HTR-8/SVneo (cell line): ENCODE data around the gene RNF5.
"Not testable (repeated sequence)": the region's sequence is repeated elsewhere in the genome, so short reads cannot be mapped to it uniquely, and the experiment has no call there.

Source experiments
- DNase-seq: peaks from one replicate; pipeline ENCODE4 v3.0.0; 2011; ENCODE audit warnings: low spot score, mixed read lengths; ENCODE audit not compliant: insufficient read length
- FAIRE-seq: peaks from 2 replicates; lab custom pipeline; 2011; peaks lifted over from hg19 to GRCh38; lab: Jason Lieb, UNC

RNF5 gene

GRCh38 chr6:32174416-32174815, 3.8 kb upstream of the RNF5 start:
- no peak for FAIRE-seq
- no peak for DNase-seq

- DNase-seq (no peak), FAIRE-seq (no peak)
Observed at GRCh38 chr6:32175322-32175710, 2.9 kb upstream of the RNF5 start.

GRCh38 chr6:32175711-32176475, 2.3 kb upstream of the RNF5 start, which contains the start of gene AGPAT1:
Gene AGPAT1, minus strand, starts transcription at chr6:32176084. Its CDS starts 4,588 bp downstream, at chr6:32171496.
- peak; percentile 97 for DNase-seq
- no peak for FAIRE-seq

GRCh38 chr6:32176476-32177182, 1.6 kb upstream of the RNF5 start:
- DNase-seq: no peak
- FAIRE-seq: no peak

GRCh38 chr6:32177183-32177787, 920 bp upstream of the RNF5 start:
- DNase-seq: no peak

GRCh38 chr6:32178547-32179440, 589 bp downstream of the RNF5 start:
- DNase-seq: no peak
- no peak for FAIRE-seq

More at GRCh38 chr6:32177183-32177787, 920 bp upstream of the RNF5 start:
- no peak for FAIRE-seq

GRCh38 chr6:32179766-32180405, 1.7 kb downstream of the RNF5 start:
- DNase-seq: no peak
- FAIRE-seq: no peak

- DNase-seq (no peak), FAIRE-seq (no peak)
Observed at GRCh38 chr6:32181148-32181702, 3.0 kb downstream of the RNF5 start.

- FAIRE-seq: no peak
- no peak for DNase-seq
Observed at GRCh38 chr6:32181915-32182529, 3.8 kb downstream of the RNF5 start.

GRCh38 chr6:32182555-32182981, 4.4 kb downstream of the RNF5 start:
- DNase-seq (no peak), FAIRE-seq (no peak)

GRCh38 chr6:32183030-32183429, 4.8 kb downstream of the RNF5 start:
- DNase-seq: no peak
- FAIRE-seq: no peak

GRCh38 chr6:32183483-32184083, 5.4 kb downstream of the RNF5 start:
- DNase-seq (no peak), FAIRE-seq (no peak)

- FAIRE-seq (no peak), DNase-seq (no peak)
Observed at GRCh38 chr6:32184084-32184640, 6.0 kb downstream of the RNF5 start, which contains the start of gene AGER. Gene AGER, minus strand, starts transcription at chr6:32184253. Its CDS starts 31 bp downstream, at chr6:32184222.

GRCh38 chr6:32185681-32186131, 7.5 kb downstream of the RNF5 start:
- peak; percentile 63 for FAIRE-seq

GRCh38 chr6:32186151-32186840, 8.1 kb downstream of the RNF5 start:
- FAIRE-seq: not testable (repeated sequence)

More at GRCh38 chr6:32185681-32186131, 7.5 kb downstream of the RNF5 start:
- not testable (repeated sequence) for DNase-seq

GRCh38 chr6:32187009-32187709, 9.0 kb downstream of the RNF5 start:
- no peak for FAIRE-seq
- no peak for DNase-seq

More at GRCh38 chr6:32186151-32186840, 8.1 kb downstream of the RNF5 start:
- DNase-seq: not testable (repeated sequence)
